Central memory CD8-positive, alpha-beta T cell (primary cell): Measurements from ENCODE around the gene ANKRD13C.
"Not testable (repeated sequence)": the region's sequence is repeated elsewhere in the genome, so short reads cannot be mapped to it uniquely, and the experiment has no call there.

Experiments
- ATAC-seq: fragments of 150-1000 bp; cut with Tn5 transposase; replicated peaks from 2 replicates; pipeline ENCODE4 v1.10.0; 2022; ENCODE audit warnings: mild to moderate bottlenecking, moderate FRiP score, moderate number of reproducible peaks; ENCODE audit not compliant: poor library complexity, severe bottlenecking; ENCODE audit errors: extremely low read depth
- DNase-seq, 2 donors: peaks; one replicate each; pipeline ENCODE4 v3.0.0; 2021; ENCODE audit warnings: low spot score in 2 of 2
- H3K27ac Mint-ChIP-seq: one replicate; pipeline ENCODE4 v1.8.0; 2022; ENCODE audit warnings: low read depth, mild to moderate bottlenecking, moderate library complexity, mixed read lengths
- H3K27me3 Mint-ChIP-seq: one replicate; pipeline ENCODE4 v1.8.0; 2022; ENCODE audit warnings: mixed read lengths
- H3K36me3 Mint-ChIP-seq: one replicate; pipeline ENCODE4 v1.8.0; 2022; ENCODE audit warnings: mild to moderate bottlenecking, moderate library complexity, mixed read lengths; ENCODE audit not compliant: insufficient read depth
- H3K4me1 Mint-ChIP-seq: one replicate; pipeline ENCODE4 v1.8.0; 2022; ENCODE audit warnings: mixed read lengths
- H3K4me3 Mint-ChIP-seq: one replicate; pipeline ENCODE4 v1.8.0; 2022; ENCODE audit warnings: mild to moderate bottlenecking, moderate library complexity, mixed read lengths
- H3K9me3 Mint-ChIP-seq: one replicate; pipeline ENCODE4 v1.8.0; 2022; ENCODE audit warnings: mixed read lengths

ANKRD13C gene

GRCh38 chr1:70376196-70376595, 21.7 kb upstream of the ANKRD13C start:
- H3K27me3 Mint-ChIP-seq = no peaks in the 10 kb centered on the region
- H3K36me3 Mint-ChIP-seq = no peaks in the 10 kb centered on the region
- H3K4me3 Mint-ChIP-seq = no peak overlapping the region
- H3K4me1 Mint-ChIP-seq = no peaks in the 10 kb centered on the region
- DNase-seq (no peak), ATAC-seq (no peak)
- H3K27ac Mint-ChIP-seq = no peak overlapping the region
- H3K9me3 Mint-ChIP-seq = no peaks in the 10 kb centered on the region

- not testable (repeated sequence) for H3K4me3 Mint-ChIP-seq, H3K36me3 Mint-ChIP-seq, H3K27ac Mint-ChIP-seq, H3K4me1 Mint-ChIP-seq, H3K9me3 Mint-ChIP-seq, DNase-seq, ATAC-seq, H3K27me3 Mint-ChIP-seq
These were observed 19.1 kb upstream of the ANKRD13C start for GRCh38 chr1:70373580-70373979.

GRCh38 chr1:70372426-70372825, 17.9 kb upstream of the ANKRD13C start:
- Mint-ChIP-seq H3K36me3 (no peaks in the 10 kb centered on the region), H3K27ac (no peak overlapping the region), H3K27me3 (no peaks in the 10 kb centered on the region), H3K4me3 (no peak overlapping the region), H3K9me3 (no peaks in the 10 kb centered on the region), H3K4me1 (no peaks in the 10 kb centered on the region)
- DNase-seq (no peak), ATAC-seq (no peak)

DNA sequence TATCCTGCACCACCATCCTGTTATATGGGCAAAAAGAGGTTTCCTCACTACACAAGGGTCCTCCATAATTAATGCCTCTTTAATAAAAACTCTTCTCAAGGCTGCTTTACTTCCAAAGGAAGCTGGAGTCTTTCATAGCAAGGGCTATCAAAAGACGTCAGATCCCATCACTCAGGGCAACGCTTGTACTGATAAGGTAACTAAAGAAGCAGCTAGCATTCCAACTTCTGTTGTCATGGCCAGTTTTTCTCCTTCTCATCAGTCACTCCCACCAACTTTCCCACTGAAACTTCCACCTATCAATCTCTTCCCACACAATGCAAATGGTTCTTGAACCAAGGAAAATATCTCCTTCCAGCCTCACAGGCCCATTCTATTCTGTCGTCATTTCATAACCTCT, 17.1 kb upstream of the ANKRD13C start:
- ATAC-seq, H3K4me3 Mint-ChIP-seq, H3K36me3 Mint-ChIP-seq, H3K9me3 Mint-ChIP-seq, H3K27me3 Mint-ChIP-seq, H3K4me1 Mint-ChIP-seq, H3K27ac Mint-ChIP-seq, DNase-seq: not testable (repeated sequence)

DNA sequence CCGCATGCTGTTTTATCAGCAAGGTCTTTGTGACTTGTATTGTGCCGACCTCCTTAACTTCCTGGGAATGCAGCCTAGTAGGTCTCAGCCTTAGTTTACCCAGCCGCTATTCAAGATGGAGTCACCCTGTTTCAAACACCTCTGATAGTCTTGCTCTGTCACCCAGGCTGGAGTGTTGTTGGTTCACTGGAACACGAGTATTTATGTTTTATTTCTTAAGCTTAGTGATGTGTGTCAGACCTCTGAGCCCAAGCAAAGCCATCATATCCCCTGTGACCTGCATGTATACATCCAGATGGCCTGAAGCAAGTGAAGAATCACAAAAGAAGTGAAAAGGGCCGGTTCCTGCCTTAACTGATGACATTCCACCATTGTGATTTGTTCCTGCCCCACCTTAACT, 12.9 kb upstream of the ANKRD13C start:
- ATAC-seq, H3K4me3 Mint-ChIP-seq, H3K9me3 Mint-ChIP-seq, H3K27ac Mint-ChIP-seq, DNase-seq, H3K36me3 Mint-ChIP-seq, H3K27me3 Mint-ChIP-seq, H3K4me1 Mint-ChIP-seq: not testable (repeated sequence)

DNA sequence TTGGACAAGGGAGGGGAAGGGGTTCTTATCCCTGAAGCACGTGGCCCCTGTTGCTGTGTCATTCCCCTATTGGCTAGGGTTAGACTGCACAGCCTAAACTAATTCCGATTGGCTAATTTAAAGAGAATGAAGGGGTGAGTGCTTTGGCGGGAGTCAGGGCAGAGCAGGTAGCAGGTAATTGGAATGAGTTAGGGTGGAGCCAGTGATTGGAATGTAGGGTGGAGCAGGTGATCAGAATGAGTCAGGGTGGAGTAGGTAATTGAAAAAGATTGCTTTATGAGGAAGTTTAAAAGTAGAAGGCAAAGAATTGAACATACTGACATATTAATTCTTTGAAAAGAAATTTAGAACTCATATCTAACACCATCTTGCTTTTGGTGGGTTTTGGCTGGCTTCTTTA, 12.5 kb upstream of the ANKRD13C start:
- H3K27ac Mint-ChIP-seq, H3K4me3 Mint-ChIP-seq, H3K9me3 Mint-ChIP-seq, ATAC-seq, DNase-seq, H3K27me3 Mint-ChIP-seq, H3K36me3 Mint-ChIP-seq, H3K4me1 Mint-ChIP-seq: not testable (repeated sequence)

DNA sequence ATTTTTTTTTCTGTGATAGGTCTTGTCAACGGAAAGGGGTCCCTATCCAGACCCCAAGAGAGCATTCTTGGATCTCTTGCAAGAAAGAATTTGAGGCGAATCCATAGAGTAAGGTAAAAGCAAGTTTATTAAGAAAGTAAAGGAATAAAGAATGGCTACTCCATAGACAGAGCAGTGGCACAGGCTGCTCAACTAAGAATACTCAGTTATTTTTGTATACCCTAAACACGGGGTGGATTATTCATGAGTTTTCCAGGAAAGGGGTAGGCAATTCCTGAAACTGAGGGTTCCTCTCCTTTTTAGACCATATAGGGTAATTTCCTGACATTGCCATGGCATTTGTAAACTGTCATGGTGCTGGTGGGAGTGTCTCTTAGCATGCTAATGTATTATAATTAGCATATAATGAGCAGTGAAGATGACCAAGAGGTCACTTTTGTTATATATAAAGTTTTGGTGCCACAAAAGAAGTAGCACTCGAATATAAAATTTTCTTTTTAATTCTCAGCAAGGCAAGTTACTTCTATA, 12.0 kb upstream of the ANKRD13C start:
- not testable (repeated sequence) for DNase-seq, H3K9me3 Mint-ChIP-seq, H3K36me3 Mint-ChIP-seq, H3K4me1 Mint-ChIP-seq, H3K27me3 Mint-ChIP-seq, H3K27ac Mint-ChIP-seq, H3K4me3 Mint-ChIP-seq, ATAC-seq

GRCh38 chr1:70364439-70364838, 9.9 kb upstream of the ANKRD13C start:
- Mint-ChIP-seq H3K36me3 (no peaks in the 10 kb centered on the region), H3K9me3 (no peaks in the 10 kb centered on the region), H3K4me3 (no peak overlapping the region), H3K27me3 (no peaks in the 10 kb centered on the region), H3K4me1 (peaks cover 11% of the 10 kb centered on the region), H3K27ac (no peak overlapping the region)
- DNase-seq (no peak), ATAC-seq (no peak)

DNA sequence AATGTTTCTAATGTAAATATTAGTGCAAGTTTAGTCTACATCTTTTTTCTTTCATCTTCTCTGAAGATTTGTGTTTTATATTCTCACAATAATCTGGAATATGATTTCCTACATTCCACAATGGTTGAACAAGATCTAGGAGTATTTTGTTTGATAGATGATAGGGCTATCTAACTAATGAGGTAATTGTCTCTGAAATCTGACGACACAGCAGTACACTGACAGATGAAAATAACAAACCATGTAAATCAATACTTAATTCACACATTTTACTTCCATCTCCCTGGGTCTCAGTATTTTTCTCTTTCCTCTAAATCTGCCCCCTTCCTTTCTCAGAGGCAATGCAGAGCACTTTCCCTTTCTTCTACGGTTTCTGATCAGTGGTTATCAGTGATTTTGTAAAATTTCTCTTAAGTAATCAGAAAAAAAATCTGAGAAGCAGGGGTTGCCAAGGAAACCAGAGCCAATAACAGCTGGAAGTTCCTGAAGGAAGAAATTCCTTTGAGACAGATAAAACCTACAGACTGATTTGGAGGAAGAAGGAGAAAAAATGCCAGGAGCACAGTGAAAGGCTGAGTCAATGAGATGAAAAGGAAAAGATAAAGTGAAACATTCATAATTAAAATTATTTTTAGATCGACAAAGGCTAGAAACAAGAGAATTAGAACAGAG, 7.3 kb upstream of the ANKRD13C start:
- Mint-ChIP-seq H3K4me1 (peaks cover 7% of the 10 kb centered on the region), H3K27ac (no peak overlapping the region)
- DNase-seq = no peak

DNA sequence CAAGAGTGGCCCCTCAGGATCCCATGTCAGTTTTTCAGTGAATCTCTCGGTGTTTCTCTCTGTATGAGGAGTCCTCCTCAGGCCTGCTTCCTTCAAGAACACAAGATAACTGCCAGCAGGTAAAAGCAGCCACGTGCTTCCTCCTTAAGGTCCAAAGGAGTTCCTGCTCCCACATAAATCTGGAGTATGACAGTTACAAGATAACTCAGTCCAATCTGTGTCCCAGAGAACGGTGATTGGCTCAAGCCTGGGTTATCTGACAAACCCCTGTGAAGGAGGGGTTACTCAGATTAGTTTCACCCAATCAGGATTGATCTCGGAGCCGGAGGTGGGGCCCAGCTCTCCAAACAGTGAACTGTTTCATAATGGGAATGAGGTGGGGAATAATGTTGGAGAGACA, 5.8 kb upstream of the ANKRD13C start:
- ATAC-seq = no peak
- no peak overlapping the region for H3K27ac Mint-ChIP-seq
- H3K9me3 Mint-ChIP-seq = no peaks in the 10 kb centered on the region

More for the DNA sequence above, 7.3 kb upstream of the ANKRD13C start:
- H3K4me3 Mint-ChIP-seq = no peak overlapping the region
- ATAC-seq = no peak
- H3K27me3 Mint-ChIP-seq = no peaks in the 10 kb centered on the region
- H3K36me3 Mint-ChIP-seq = no peaks in the 10 kb centered on the region
- no peaks in the 10 kb centered on the region for H3K9me3 Mint-ChIP-seq

DNA sequence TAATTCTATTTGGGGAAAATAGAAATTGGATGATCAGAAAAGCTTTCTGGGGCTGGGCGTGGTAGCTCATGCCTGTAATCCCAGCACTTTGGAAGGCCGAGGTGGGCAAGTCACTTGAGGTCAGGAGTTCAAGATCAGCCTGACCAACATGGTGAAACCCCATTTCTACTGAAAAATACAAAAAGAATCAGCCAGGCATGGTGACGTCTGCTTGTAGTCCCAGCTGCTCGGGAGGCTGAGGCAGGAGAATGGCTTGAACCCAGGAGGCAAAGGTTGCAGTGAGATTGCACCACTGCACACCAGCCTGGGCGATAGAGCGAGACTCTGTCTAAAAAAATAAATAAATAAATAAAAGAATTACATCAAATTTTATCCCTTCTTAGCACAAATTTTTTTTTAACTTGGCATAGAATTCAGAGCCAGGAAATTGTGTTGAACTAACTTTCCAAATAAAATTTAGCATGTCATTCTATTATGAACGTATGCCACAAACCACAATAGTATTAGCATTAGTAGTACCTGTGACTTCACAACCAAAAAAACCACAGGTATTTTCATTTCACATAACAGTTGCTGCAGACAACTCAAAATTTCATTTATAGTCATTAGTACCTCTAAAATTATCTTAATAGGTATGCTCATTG, 4.5 kb upstream of the ANKRD13C start:
- Mint-ChIP-seq H3K4me3 (no peak overlapping the region), H3K27ac (no peak overlapping the region), H3K9me3 (peaks cover 5% of the 10 kb centered on the region), H3K27me3 (no peaks in the 10 kb centered on the region), H3K4me1 (peaks cover 20% of the 10 kb centered on the region), H3K36me3 (peaks cover 9% of the 10 kb centered on the region)
- DNase-seq (no peak), ATAC-seq (no peak)

More for the DNA sequence above, 5.8 kb upstream of the ANKRD13C start:
- H3K4me1 Mint-ChIP-seq = peaks cover 12% of the 10 kb centered on the region
- H3K36me3 Mint-ChIP-seq = no peaks in the 10 kb centered on the region
- no peak for DNase-seq
- H3K4me3 Mint-ChIP-seq = no peak overlapping the region
- no peaks in the 10 kb centered on the region for H3K27me3 Mint-ChIP-seq

DNA sequence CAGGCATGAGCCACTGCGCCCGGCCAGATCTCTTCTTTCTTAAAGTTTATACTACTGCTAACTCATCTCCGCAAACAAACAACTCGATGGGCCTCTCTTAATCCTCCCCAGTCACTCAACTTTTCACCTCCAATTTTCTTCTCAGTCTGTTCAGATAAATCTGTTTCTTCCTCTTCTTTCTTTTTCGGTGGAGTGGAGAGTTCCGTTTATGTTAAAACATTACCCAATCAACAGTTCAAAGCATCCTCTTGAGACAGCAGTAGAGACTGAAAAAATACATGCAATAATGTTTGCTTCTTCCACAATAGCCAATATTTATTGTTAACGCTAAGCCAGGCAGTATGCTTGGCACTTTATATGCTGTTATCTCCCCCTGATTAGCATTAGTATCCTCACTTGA, 1.4 kb upstream of the ANKRD13C start:
- H3K4me1 Mint-ChIP-seq = peaks cover 29% of the 10 kb centered on the region
- peak overlapping the region; percentile 98 for H3K27ac Mint-ChIP-seq
- peaks cover 18% of the 10 kb centered on the region for H3K36me3 Mint-ChIP-seq
- peaks cover 5% of the 10 kb centered on the region for H3K9me3 Mint-ChIP-seq
- no peak for DNase-seq
- peak overlapping the region; percentile 92 for H3K4me3 Mint-ChIP-seq
- no peak for ATAC-seq
- H3K27me3 Mint-ChIP-seq = no peaks in the 10 kb centered on the region

- peak overlapping the region; percentile 98 for H3K27ac Mint-ChIP-seq
- peaks cover 5% of the 10 kb centered on the region for H3K9me3 Mint-ChIP-seq
- no peak for ATAC-seq
- H3K4me1 Mint-ChIP-seq = peaks cover 32% of the 10 kb centered on the region
- H3K27me3 Mint-ChIP-seq = no peaks in the 10 kb centered on the region
- peak overlapping the region; percentile 92 for H3K4me3 Mint-ChIP-seq
- no peak for DNase-seq
- peaks cover 18% of the 10 kb centered on the region for H3K36me3 Mint-ChIP-seq
These were observed 537 bp upstream of the ANKRD13C start for GRCh38 chr1:70355111-70355407.
